Stromal cell of bone marrow (primary cell): Measurements from ENCODE around the gene SMCO4.
"Not testable (repeated sequence)": the region's sequence is repeated elsewhere in the genome, so short reads cannot be mapped to it uniquely, and the experiment has no call there.

Source experiments
- DNase-seq: peaks from one replicate; pipeline ENCODE4 v3.0.0-alpha.2; 2012; ENCODE audit warnings: low read depth

Gene SMCO4, protein sequence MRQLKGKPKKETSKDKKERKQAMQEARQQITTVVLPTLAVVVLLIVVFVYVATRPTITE

GRCh38 chr11:93543292-93543977 lies at the start of gene SMCO4:
SMCO4 (minus strand) TSS chr11:93543391; CDS start chr11:93479189, 64,202 bp downstream.
- DNase-seq, result peak; percentile 55

- no peak for DNase-seq
Measured at GRCh38 chr11:93591247-93591898, 48.2 kb upstream of the SMCO4 start.

- DNase-seq, result no peak
Measured at GRCh38 chr11:93589347-93589746, 46.2 kb upstream of the SMCO4 start.

DNA sequence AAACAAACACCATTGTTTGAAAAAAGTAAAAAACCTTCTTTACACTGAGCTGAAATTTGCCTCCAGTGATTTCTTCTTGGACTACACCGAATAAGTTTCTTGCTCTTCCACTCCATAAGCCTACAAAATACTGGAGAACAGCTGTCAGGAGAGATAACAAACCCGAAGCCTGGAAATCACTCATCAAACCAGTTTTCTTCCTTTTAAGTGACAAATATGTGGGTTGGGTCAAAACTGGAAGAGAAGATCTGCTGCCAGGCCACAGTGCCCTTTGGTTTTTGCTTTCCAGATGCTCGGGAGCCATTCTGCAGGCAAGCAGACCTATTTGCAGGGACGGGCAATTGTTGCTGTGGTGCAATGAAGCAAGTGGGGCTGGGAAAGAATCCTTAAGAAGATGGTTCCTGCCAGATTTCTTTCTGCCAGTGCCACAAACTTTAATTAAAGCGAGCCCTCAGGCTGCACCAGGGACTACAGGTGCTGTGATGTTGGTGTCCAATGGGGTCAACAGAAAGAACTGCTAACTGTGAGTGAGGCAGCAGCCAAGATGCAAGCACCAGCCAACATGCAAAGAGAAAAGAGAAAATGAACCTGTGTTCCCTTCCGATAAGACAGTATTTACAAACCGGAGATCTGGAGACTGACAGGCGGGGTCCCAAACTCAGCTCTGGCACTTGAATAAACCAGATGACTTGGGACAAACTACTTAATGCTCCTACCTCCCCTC lies 44.8 kb upstream of the SMCO4 start:
- no peak for DNase-seq

- DNase-seq, result not testable (repeated sequence)
Measured at GRCh38 chr11:93587425-93587824, 44.2 kb upstream of the SMCO4 start.

- peak; percentile 80 for DNase-seq
Measured at GRCh38 chr11:93585758-93586157, 42.6 kb upstream of the SMCO4 start.

- no peak for DNase-seq
Measured at GRCh38 chr11:93583490-93583889, 40.3 kb upstream of the SMCO4 start.

GRCh38 chr11:93579187-93579751 lies 36.1 kb upstream of the SMCO4 start:
- DNase-seq, result no peak

DNA sequence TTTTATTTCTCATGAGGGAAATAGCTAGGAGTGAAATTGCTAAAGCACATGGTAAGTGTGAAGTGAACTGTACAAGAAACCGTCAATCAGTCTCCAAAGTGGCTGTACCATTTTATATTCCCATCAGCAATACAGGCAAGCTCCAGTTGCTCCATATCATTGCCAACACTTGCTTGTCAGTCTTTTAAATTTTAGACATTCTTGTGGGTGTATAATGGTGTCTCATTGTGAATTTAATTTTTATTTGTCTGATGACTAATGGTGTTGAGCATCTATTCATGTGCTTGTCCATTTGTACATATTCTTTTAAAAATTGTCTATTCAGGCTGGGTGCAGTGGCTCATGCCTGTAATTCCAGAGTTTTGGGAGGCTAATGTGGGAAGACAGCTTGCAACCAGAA lies 34.1 kb upstream of the SMCO4 start:
- DNase-seq, result peak; percentile 57

- peak; percentile 65 for DNase-seq
Measured at GRCh38 chr11:93576870-93577269, 33.7 kb upstream of the SMCO4 start.

GRCh38 chr11:93574638-93575220 lies 31.5 kb upstream of the SMCO4 start:
- no peak for DNase-seq

DNA sequence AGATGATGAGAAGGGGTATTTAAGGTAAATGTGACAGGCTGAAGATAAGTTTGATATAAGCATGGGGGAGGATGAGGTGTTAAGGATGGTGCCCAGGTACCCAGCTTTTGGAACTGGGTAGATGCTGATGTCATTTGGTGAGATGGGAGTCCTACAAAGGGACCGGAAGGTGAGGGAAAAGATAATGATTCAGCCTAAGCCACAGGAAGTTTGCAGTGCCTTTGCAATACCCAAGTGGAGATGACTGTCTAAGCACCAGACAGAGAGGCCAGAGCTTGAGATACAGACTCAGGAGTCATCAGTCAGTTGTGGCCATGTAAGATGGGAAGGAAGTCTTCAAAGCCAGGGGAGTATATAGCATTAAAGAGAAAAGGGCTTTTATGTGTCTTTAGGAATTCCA lies 30.0 kb upstream of the SMCO4 start:
- DNase-seq, result no peak

- DNase-seq, result no peak
Measured at GRCh38 chr11:93572621-93573020, 29.4 kb upstream of the SMCO4 start.

GRCh38 chr11:93572171-93572570 lies 29.0 kb upstream of the SMCO4 start:
- DNase-seq, result no peak

- DNase-seq, result no peak
Measured at GRCh38 chr11:93571612-93572011, 28.4 kb upstream of the SMCO4 start.

DNA sequence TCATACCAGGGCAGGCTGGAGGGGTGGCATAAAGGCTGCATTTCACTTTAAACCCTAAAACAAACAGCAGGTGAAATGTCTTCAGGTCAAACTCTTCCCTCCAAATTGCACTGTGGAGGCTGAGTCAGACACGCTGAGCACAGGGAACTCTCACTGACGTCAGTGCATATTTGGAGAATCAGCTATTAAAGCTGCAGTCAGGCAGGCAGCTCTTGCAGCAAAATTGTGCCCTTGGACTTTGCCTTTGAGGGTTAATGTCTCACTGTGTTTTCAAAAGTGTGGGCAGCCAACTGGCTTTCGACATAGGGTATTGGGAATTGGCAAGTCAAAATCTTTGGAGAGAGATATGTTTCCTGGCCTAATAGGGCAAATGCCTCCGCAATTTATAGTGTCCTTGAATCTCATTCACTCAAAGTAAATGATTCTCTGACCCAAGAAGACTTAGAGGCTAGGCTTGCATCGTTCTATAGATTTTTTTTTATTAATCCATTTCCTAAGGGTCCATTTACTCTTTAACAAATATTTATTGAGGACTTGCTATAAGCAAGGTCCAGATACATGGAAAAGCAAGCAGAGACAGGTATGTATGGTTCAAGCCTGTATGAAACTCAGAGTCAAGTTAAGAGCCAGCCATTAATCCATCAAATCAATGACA lies 27.7 kb upstream of the SMCO4 start:
- DNase-seq, result peak; percentile 59

GRCh38 chr11:93569496-93569895 lies 26.3 kb upstream of the SMCO4 start:
- no peak for DNase-seq

DNA sequence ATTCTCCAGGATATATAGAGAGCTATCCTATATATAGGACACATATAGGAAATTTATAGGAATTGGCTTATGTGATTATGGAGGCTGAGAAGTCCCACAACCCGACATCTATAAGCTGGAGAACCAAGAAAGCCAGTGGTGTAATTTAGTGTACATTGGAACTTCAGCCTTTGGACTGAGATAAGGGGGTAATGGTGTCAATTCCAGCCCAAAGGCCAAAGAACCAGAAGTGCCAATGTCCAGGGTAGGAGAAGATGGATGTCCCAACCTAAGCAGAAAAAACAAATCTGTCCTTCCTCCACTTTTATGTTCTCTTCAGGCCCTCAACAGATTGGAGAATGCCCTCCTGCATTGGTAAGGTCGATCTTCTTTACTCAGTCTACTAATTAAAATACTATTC lies 25.5 kb upstream of the SMCO4 start:
- no peak for DNase-seq

DNA sequence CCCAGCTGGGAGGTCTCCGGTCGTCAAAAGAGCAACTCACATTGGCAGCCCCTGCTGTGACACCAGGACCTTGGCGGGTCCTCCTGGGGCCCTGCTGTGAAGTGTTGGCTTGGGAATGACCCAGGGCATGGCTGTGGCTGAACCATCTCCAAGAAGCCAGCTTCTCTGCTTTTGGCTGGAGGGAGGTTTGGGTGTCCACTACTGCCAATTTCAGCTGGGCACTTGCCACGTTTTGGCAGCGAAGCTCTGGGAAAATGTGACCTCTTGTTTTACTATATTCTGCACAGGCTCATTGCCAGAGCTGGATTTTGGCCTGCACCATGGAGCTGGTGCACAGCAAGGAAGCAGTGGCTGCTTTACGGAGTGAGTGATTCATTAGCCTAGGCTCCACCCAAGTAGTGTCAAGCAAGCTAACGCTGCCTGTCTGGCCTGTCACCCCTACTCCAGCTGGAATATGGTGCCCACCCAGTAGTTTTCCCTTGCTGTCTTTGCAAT lies 24.3 kb upstream of the SMCO4 start:
- DNase-seq, result peak; percentile 73

GRCh38 chr11:93564895-93565294 lies 21.7 kb upstream of the SMCO4 start:
- no peak for DNase-seq

DNA sequence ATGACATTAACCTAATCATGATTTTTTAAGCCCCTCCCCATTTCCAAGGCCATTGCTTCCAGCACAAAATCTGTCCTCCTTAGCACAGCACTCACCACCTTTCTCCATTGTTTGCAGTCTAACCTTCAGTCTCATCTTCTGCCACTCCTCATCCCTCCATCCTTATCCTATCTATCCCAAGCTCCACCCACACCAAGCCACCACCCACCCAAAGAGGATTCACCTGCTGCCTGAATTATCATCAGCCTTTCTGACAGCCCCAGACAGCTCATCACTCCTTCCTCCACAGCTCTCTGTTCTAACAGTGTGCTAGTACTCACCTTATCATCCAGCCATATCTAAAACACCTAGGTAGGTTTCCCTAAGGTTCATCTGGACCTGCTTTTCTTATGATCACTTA lies 20.7 kb upstream of the SMCO4 start:
- no peak for DNase-seq
